Endothelial cell of umbilical vein (primary cell): Measurements from ENCODE around the gene TMEM82. TPM values are rescaled to one million over a fixed set of nuclear protein-coding genes. Genes with fewer than 3 reads are reported as not detected.

Source experiments
- BruUV-seq: library from RNA; stranded (reverse); fragments of 400-500 nt; replicated peaks from 2 replicates; lab custom pipeline; 2021; lab: Mats Ljungman, UMichigan
- CTCF ChIA-PET: fragments of 300-600, 350-600 bp; sonication (Branson Sonifier 250); formaldehyde crosslinking; loops from one replicate; lab custom pipeline; 2021; ENCODE audit warnings: antibody characterized with exemption, inconsistent platforms; lab: Charles Lee
- POLR2A ChIA-PET: fragments of 300-600, 350-600 bp; sonication (Branson Sonifier 250); formaldehyde crosslinking; loops from one replicate; lab custom pipeline; 2021; ENCODE audit warnings: antibody characterized with exemption, inconsistent platforms; lab: Charles Lee
- DNase-seq: peaks from one replicate; pipeline ENCODE4 v3.0.0-alpha.2; 2011; ENCODE audit warnings: low read depth, low spot score
- FAIRE-seq: peaks from 2 replicates; lab custom pipeline; 2011; peaks lifted over from hg19 to GRCh38; lab: Jason Lieb, UNC
- H2AFZ ChIP-seq: 2 replicates; pipeline ENCODE4 v1.6.0; 2012; ENCODE audit warnings: low read depth, low read length, control low read depth, inconsistent platforms
- H3K27ac ChIP-seq: 2 replicates; pipeline ENCODE4 v1.5.1; 2011; ENCODE audit warnings: low read depth, mild to moderate bottlenecking, control low read depth, low read length, moderate library complexity; ENCODE audit not compliant: insufficient read depth
- H3K27me3 ChIP-seq, 2 experiments: 2 replicates each; pipeline versions ENCODE4 v1.6.0 to v1.6.1; 2011; ENCODE audit warnings: low read length in 2 of 2, mixed read lengths in 1 of 2; ENCODE audit not compliant: control insufficient read depth in 2 of 2, insufficient read depth in 2 of 2
- H3K36me3 ChIP-seq, 2 experiments: 2 replicates in 1 of 2; 3 replicates in 1 of 2; pipeline ENCODE4 v1.5.1; 2011; ENCODE audit warnings: low read length in 2 of 2, mild to moderate bottlenecking in 1 of 2, moderate library complexity in 1 of 2; ENCODE audit not compliant: control insufficient read depth in 2 of 2, insufficient read depth in 2 of 2; ENCODE audit errors: extremely low read depth in 1 of 2
- H3K4me1 ChIP-seq: 3 replicates; pipeline ENCODE4 v1.5.1; 2011; ENCODE audit warnings: mild to moderate bottlenecking, low read length; ENCODE audit not compliant: control insufficient read depth, insufficient read depth; ENCODE audit errors: extremely low read depth
- H3K4me2 ChIP-seq: 2 replicates; pipeline ENCODE4 v1.6.1; 2011; ENCODE audit warnings: low read length, control low read depth, mixed read lengths; ENCODE audit not compliant: insufficient read depth
- H3K4me3 ChIP-seq, 3 experiments: fragments of 200-600 bp in 1 of 3; sonication (generic), shearing (Covaris generic) in 1 of 3; replicated peaks in 1 of 3; 2 replicates each; pipeline ENCODE4 v1.5.1; 2011 to 2016; ENCODE audit warnings: control low read depth in 3 of 3, low read length in 3 of 3, mild to moderate bottlenecking in 2 of 3, inconsistent platforms in 1 of 3, low read depth in 1 of 3, moderate library complexity in 1 of 3; ENCODE audit not compliant: insufficient read depth in 1 of 3
- H3K79me2 ChIP-seq: 2 replicates; pipeline ENCODE4 v1.6.0; 2012; ENCODE audit warnings: low read length, inconsistent platforms; ENCODE audit not compliant: control insufficient read depth, insufficient read depth
- H3K9ac ChIP-seq: replicated peaks from 2 replicates; pipeline ENCODE3; 2011; ENCODE audit warnings: low read length, control low read depth; ENCODE audit not compliant: insufficient read depth; ENCODE audit errors: extremely low read depth
- H3K9me1 ChIP-seq: replicated peaks from 3 replicates; pipeline ENCODE4 v1.6.0; 2011; ENCODE audit warnings: mild to moderate bottlenecking, low read length; ENCODE audit not compliant: control insufficient read depth, insufficient read depth; ENCODE audit errors: extremely low read depth
- H3K9me3 ChIP-seq: replicated peaks from 2 replicates; pipeline ENCODE4 v1.5.1; 2012; ENCODE audit warnings: low read length, inconsistent platforms; ENCODE audit not compliant: control insufficient read depth, insufficient read depth
- H4K20me1 ChIP-seq: replicated peaks from 2 replicates; pipeline ENCODE3; 2011; ENCODE audit warnings: mild to moderate bottlenecking, low read length; ENCODE audit not compliant: control insufficient read depth, insufficient read depth; ENCODE audit errors: extremely low read depth
- GATA2 ChIP-seq: IDR thresholded peaks from 2 replicates; pipeline ENCODE4 v1.7.0; 2011; ENCODE audit warnings: low read depth, mild to moderate bottlenecking, moderate library complexity, mixed read lengths, low read length; ENCODE audit not compliant: insufficient read length, insufficient read depth
- JUN ChIP-seq: IDR thresholded peaks from 2 replicates; pipeline ENCODE4 v1.6.1; 2011; ENCODE audit warnings: borderline replicate concordance, low read depth; ENCODE audit not compliant: insufficient read length, insufficient read depth
- POLR2A ChIP-seq: IDR thresholded peaks from 2 replicates; pipeline ENCODE4 v1.6.1; 2012; ENCODE audit warnings: low read depth, mild to moderate bottlenecking, control low read depth, low read length
- POLR2AphosphoS5 ChIP-seq: IDR thresholded peaks from 2 replicates; pipeline ENCODE4 v1.6.1; 2012; ENCODE audit warnings: low read depth, mild to moderate bottlenecking, control low read depth, low read length, moderate library complexity; ENCODE audit not compliant: insufficient read depth
- dilution Hi-C: fragments of 300-500 bp; cut with MboI; formaldehyde crosslinking; loops from one replicate; pipeline ENCODE4 v1.15.0; 2019; ENCODE audit warnings: low sequenced_read_pairs; ENCODE audit not compliant: extremely low pct_ligation_motif_present
- intact Hi-C: fragments of 100-400 bp; cut with micrococcal nuclease; formaldehyde crosslinking; loops from one replicate; pipeline ENCODE4 v1.10.0; 2022
- polyA plus RNA-seq, 4 experiments: library from polyadenylated mRNA; depleted of rRNA in 3 of 4; stranded (reverse) in 3 of 4; unstranded in 1 of 4; fragments of >200 nt; gene quantifications; 2 replicates each; pipeline versions ENCODE4 v1.2.1 to v1.2.3, GENCODE V29; 2011 to 2012; ENCODE audit warnings: missing spikeins in 1 of 4
- total RNA-seq: library from RNA; stranded (reverse); gene quantifications from 2 replicates; pipeline ENCODE4 v1.2.3, GENCODE V29; 2021

The TMEM82 gene
- total and polyA plus RNA-seq, 2 donors (not counting 3 experiments of a cell fraction or from before 2014, with no cell fraction given) = not detected

GRCh38 chr1:15777909-15778707 lies 35.8 kb downstream of the TMEM82 start:
- Histone ChIP-seq H3K79me2 (peaks cover 15% of the 10 kb centered on the region), H2AFZ (no peak overlapping the region), H3K4me1 (no peaks in the 10 kb centered on the region), H3K27ac (no peak overlapping the region), H4K20me1 (peaks cover 3% of the 10 kb centered on the region), H3K9me3 (no peaks in the 10 kb centered on the region), H3K9me1 (no peaks in the 10 kb centered on the region), H3K9ac (no peak overlapping the region), H3K4me3 (no peak overlapping the region), H3K36me3 (peaks cover 34 to 61% of the 10 kb centered on the region in 2 experiments), H3K27me3 (no peaks in the 10 kb centered on the region), H3K4me2 (no peak overlapping the region)
- DNase-seq (no peak), FAIRE-seq (peak; percentile 47)
- CTCF ChIA-PET = no interaction called here
- intact Hi-C loops = no loop called here
- dilution Hi-C loops = no loop called here
- no peak for TF ChIP-seq GATA2
- peak; percentile 8 for TF ChIP-seq POLR2A
- BruUV-seq = no TSS peak
- POLR2A ChIA-PET = interaction anchor here (0.6 kb wide), 1 partner anchor 16 kb away, joined by 3 read pairs; no protein-coding TSS in a partner anchor

- Histone ChIP-seq H4K20me1 (no peaks in the 10 kb centered on the region), H3K4me1 (no peaks in the 10 kb centered on the region), H3K27ac (no peak overlapping the region), H3K4me3 (no peak overlapping the region), H3K9me1 (no peaks in the 10 kb centered on the region), H3K36me3 (peaks cover 13 to 32% of the 10 kb centered on the region in 2 experiments), H2AFZ (no peak overlapping the region), H3K9ac (no peak overlapping the region), H3K9me3 (no peaks in the 10 kb centered on the region), H3K27me3 (no peaks in the 10 kb centered on the region), H3K4me2 (no peak overlapping the region), H3K79me2 (peaks cover 2% of the 10 kb centered on the region)
- TF ChIP-seq POLR2A = peak; percentile 36
- no peak for TF ChIP-seq JUN
- TF ChIP-seq POLR2AphosphoS5 = peak; percentile 11
- DNase-seq (no peak), FAIRE-seq (no peak)
- dilution Hi-C loops = no loop called here
- POLR2A ChIA-PET = no interaction called here
- intact Hi-C loops = no loop called here
- CTCF ChIA-PET = no interaction called here
- BruUV-seq = no TSS peak
Observed at GRCh38 chr1:15785683-15786082, 43.4 kb downstream of the TMEM82 start.
